IMR-90 (cell line): ENCODE measurements around the gene CEP72. TPM values are rescaled to one million over a fixed set of nuclear protein-coding genes. Genes with fewer than 3 reads are reported as not detected.

Experiments
- ATAC-seq: fragments of 200-7000 bp; cut with Tn5 transposase; 2 replicates; pipeline ENCODE4 v1.9.1; 2020; ENCODE audit warnings: low read depth, mild to moderate bottlenecking, moderate library complexity
- BruUV-seq: library from RNA; stranded (reverse); fragments of 400-500 nt; replicated peaks from 2 replicates; lab custom pipeline; 2021; lab: Mats Ljungman, UMichigan
- CTCF ChIA-PET: fragments of 300-600 bp; formaldehyde crosslinking; extraction: SDS; loops from one replicate; lab custom pipeline; 2021; ENCODE audit warnings: antibody characterized with exemption; lab: Yijun Ruan, JAX
- POLR2A ChIA-PET: fragments of 300-600 bp; sonication (Branson Sonifier 250); formaldehyde crosslinking; loops from one replicate; lab custom pipeline; 2022; ENCODE audit warnings: antibody characterized with exemption; ENCODE audit not compliant: unreplicated experiment; lab: Charles Lee
- DNase-seq: peaks from one replicate; pipeline ENCODE4 v3.0.0; 2013
- H2AFZ ChIP-seq: replicated peaks from 2 replicates; pipeline ENCODE3; 2013; ENCODE audit warnings: low read length, mild to moderate bottlenecking; ENCODE audit not compliant: poor library complexity
- H2AK5ac ChIP-seq: 2 replicates; pipeline ENCODE4 v1.6.1; 2013; ENCODE audit warnings: low read depth, low read length, inconsistent platforms
- H2AK9ac ChIP-seq: replicated peaks from 2 replicates; pipeline ENCODE3; 2013; ENCODE audit warnings: mild to moderate bottlenecking, low read depth, low read length, moderate library complexity; ENCODE audit not compliant: poor library complexity
- H2BK120ac ChIP-seq: 2 replicates; pipeline ENCODE4 v1.6.1; 2013; ENCODE audit warnings: low read depth, low read length, inconsistent platforms
- H2BK15ac ChIP-seq: 3 replicates; pipeline ENCODE4 v1.6.1; 2013; ENCODE audit warnings: low read depth, low read length, inconsistent platforms
- H2BK20ac ChIP-seq: 2 replicates; pipeline ENCODE4 v1.6.1; 2013; ENCODE audit warnings: low read depth, mild to moderate bottlenecking, inconsistent platforms, low read length, moderate library complexity
- H2BK5ac ChIP-seq: 2 replicates; pipeline ENCODE4 v1.6.1; 2013; ENCODE audit warnings: mild to moderate bottlenecking, low read depth, low read length, inconsistent platforms; ENCODE audit not compliant: poor library complexity, severe bottlenecking
- H3K14ac ChIP-seq: replicated peaks from 2 replicates; pipeline ENCODE4 v1.6.1; 2013; ENCODE audit warnings: low read depth, low read length, inconsistent platforms
- H3K18ac ChIP-seq: 2 replicates; pipeline ENCODE4 v1.6.1; 2013; ENCODE audit warnings: low read depth, low read length, control low read depth
- H3K23ac ChIP-seq: 2 replicates; pipeline ENCODE4 v1.6.1; 2013; ENCODE audit warnings: low read depth, low read length, inconsistent platforms
- H3K27ac ChIP-seq: 2 replicates; pipeline ENCODE4 v1.5.1; 2013; ENCODE audit warnings: mild to moderate bottlenecking, control low read depth, low read length; ENCODE audit not compliant: insufficient read depth
- H3K27me3 ChIP-seq: 2 replicates; pipeline ENCODE4 v1.6.1; 2013; ENCODE audit warnings: low read length; ENCODE audit not compliant: control insufficient read depth, insufficient read depth
- H3K36me3 ChIP-seq: 2 replicates; pipeline ENCODE4 v1.6.1; 2013; ENCODE audit warnings: low read length, mixed read lengths; ENCODE audit not compliant: control insufficient read depth, insufficient read depth
- H3K4ac ChIP-seq: 2 replicates; pipeline ENCODE4 v1.6.1; 2013; ENCODE audit warnings: low read depth, low read length, inconsistent platforms
- H3K4me1 ChIP-seq: 2 replicates; pipeline ENCODE4 v1.6.1; 2013; ENCODE audit warnings: low read length, mixed read lengths; ENCODE audit not compliant: control insufficient read depth, insufficient read depth
- H3K4me2 ChIP-seq: 2 replicates; pipeline ENCODE4 v1.6.1; 2013; ENCODE audit warnings: low read depth, mild to moderate bottlenecking, control low read depth, low read length, moderate library complexity
- H3K4me3 ChIP-seq: 2 replicates; pipeline ENCODE4 v1.5.1; 2013; ENCODE audit warnings: low read depth, mild to moderate bottlenecking, control low read depth, low read length, moderate library complexity; ENCODE audit not compliant: insufficient read depth
- H3K56ac ChIP-seq: 2 replicates; pipeline ENCODE4 v1.6.1; 2013; ENCODE audit warnings: low read length, inconsistent platforms; ENCODE audit not compliant: insufficient read depth; ENCODE audit errors: extremely low read depth
- H3K79me1 ChIP-seq, 2 experiments: 2 replicates each; pipeline ENCODE4 v1.6.1; 2013; ENCODE audit warnings: low read length in 2 of 2, inconsistent platforms in 1 of 2, low read depth in 1 of 2
- H3K9ac ChIP-seq: 2 replicates; pipeline ENCODE4 v1.6.1; 2013; ENCODE audit warnings: low read depth, low read length, control low read depth
- H3K9me1 ChIP-seq: 2 replicates; pipeline ENCODE4 v1.6.1; 2013; ENCODE audit warnings: low read length, inconsistent platforms; ENCODE audit not compliant: insufficient read depth
- H3K9me3 ChIP-seq: 2 replicates; pipeline ENCODE4 v1.6.1; 2013; ENCODE audit warnings: low read length; ENCODE audit not compliant: control insufficient read depth, insufficient read depth
- H4K20me1 ChIP-seq: 2 replicates; pipeline ENCODE4 v1.6.1; 2013; ENCODE audit warnings: low read length, inconsistent platforms; ENCODE audit not compliant: insufficient read depth
- H4K5ac ChIP-seq: 2 replicates; pipeline ENCODE4 v1.6.1; 2013; ENCODE audit warnings: mild to moderate bottlenecking, low read depth, low read length, control low read depth
- H4K8ac ChIP-seq, 2 experiments: 2 replicates each; pipeline ENCODE4 v1.6.1; 2013; ENCODE audit warnings: low read depth in 2 of 2, low read length in 2 of 2, control low read depth in 1 of 2, inconsistent platforms in 1 of 2
- H4K91ac ChIP-seq: 2 replicates; pipeline ENCODE4 v1.6.1; 2013; ENCODE audit warnings: low read depth, low read length, inconsistent platforms; ENCODE audit not compliant: insufficient read depth
- BHLHE40 ChIP-seq: fragments of 150-350 bp; IDR thresholded peaks from 2 replicates; pipeline ENCODE4 v1.6.1; 2016; ENCODE audit warnings: mild to moderate bottlenecking, low read depth, low read length
- CEBPB ChIP-seq: IDR thresholded peaks from 2 replicates; pipeline ENCODE4 v1.6.1; 2012; ENCODE audit warnings: low read depth, low read length, improper control_type of control experiment
- CHD1 ChIP-seq: IDR thresholded peaks from 2 replicates; pipeline ENCODE4 v1.6.1; 2012; ENCODE audit warnings: low read depth, low read length, improper control_type of control experiment
- CTCF ChIP-seq: conservative IDR thresholded peaks from 2 replicates; pipeline ENCODE4 v1.5.1; 2012; ENCODE audit warnings: mild to moderate bottlenecking, low read depth, low read length, improper control_type of control experiment
- ELK1 ChIP-seq: fragments of 150-350 bp; IDR thresholded peaks from 2 replicates; pipeline ENCODE4 v1.6.1; 2016; ENCODE audit warnings: low read depth, mild to moderate bottlenecking, low read length, moderate library complexity, borderline replicate concordance
- FOS ChIP-seq: fragments of 150-350 bp; IDR thresholded peaks from 2 replicates; pipeline ENCODE4 v1.6.1; 2016; ENCODE audit warnings: low read depth, low read length
- MAFK ChIP-seq: IDR thresholded peaks from 2 replicates; pipeline ENCODE4 v1.6.1; 2012; ENCODE audit warnings: low read depth, low read length, improper control_type of control experiment
- MAZ ChIP-seq: IDR thresholded peaks from 2 replicates; pipeline ENCODE4 v1.6.1; 2012; ENCODE audit warnings: low read depth, mild to moderate bottlenecking, low read length, improper control_type of control experiment, moderate library complexity, borderline replicate concordance
- MXI1 ChIP-seq: IDR thresholded peaks from 2 replicates; pipeline ENCODE4 v1.6.1; 2012; ENCODE audit warnings: low read depth, mild to moderate bottlenecking, low read length, moderate library complexity, borderline replicate concordance
- NFE2L2 ChIP-seq: fragments of 150-350 bp; IDR thresholded peaks from 2 replicates; pipeline ENCODE4 v1.6.1; 2016; ENCODE audit warnings: low read depth, mild to moderate bottlenecking, low read length
- POLR2A ChIP-seq: IDR thresholded peaks from 2 replicates; pipeline ENCODE4 v1.6.1; 2012; ENCODE audit warnings: mild to moderate bottlenecking, low read depth, low read length
- RAD21 ChIP-seq: IDR thresholded peaks from 2 replicates; pipeline ENCODE4 v1.6.1; 2012; ENCODE audit warnings: low read length, improper control_type of control experiment
- RCOR1 ChIP-seq: IDR thresholded peaks from 2 replicates; pipeline ENCODE4 v1.6.1; 2012; ENCODE audit warnings: mild to moderate bottlenecking, low read length, improper control_type of control experiment; ENCODE audit not compliant: insufficient replicate concordance
- RFX5 ChIP-seq: IDR thresholded peaks from 2 replicates; pipeline ENCODE4 v1.8.0; 2012; ENCODE audit warnings: low read depth, mild to moderate bottlenecking, low read length, moderate library complexity
- SMC3 ChIP-seq: fragments of 150-350 bp; IDR thresholded peaks from 2 replicates; pipeline ENCODE4 v1.6.1; 2016; ENCODE audit warnings: low read depth, mild to moderate bottlenecking, antibody characterized with exemption, low read length, moderate library complexity
- USF2 ChIP-seq: fragments of 150-350 bp; IDR thresholded peaks from 2 replicates; pipeline ENCODE4 v1.6.1; 2017; ENCODE audit warnings: mild to moderate bottlenecking, antibody characterized with exemption, low read length, low read depth
- WGBS, 2 experiments: methylation state at CpG; one replicate each; pipeline versions ENCODE4 v1.1.5 to v1.1.7; 2013; ENCODE audit warnings: missing lambda C conversion rate in 2 of 2; ENCODE audit not compliant: insufficient read length in 1 of 2; ENCODE audit errors: extremely low coverage in 2 of 2; 5-methylcytosine and 5-hydroxymethylcytosine counted together
- dilution Hi-C: fragments of 300-500 bp; cut with HindIII; formaldehyde crosslinking; loops from one replicate; pipeline ENCODE4 v1.14.3; 2018; ENCODE audit warnings: low sequenced_read_pairs; ENCODE audit not compliant: unreplicated experiment
- in situ Hi-C: fragments of 300-500 bp; cut with MboI; formaldehyde crosslinking; loops from 3 replicates; pipeline ENCODE4 v1.14.3; 2019; ENCODE audit warnings: low sequenced_read_pairs, inconsistent platforms, mixed read lengths
- intact Hi-C: fragments of 100-400 bp; cut with micrococcal nuclease; formaldehyde crosslinking; loops from 2 replicates; pipeline ENCODE4 v1.10.0; 2022
- polyA plus RNA-seq, 3 experiments: library from polyadenylated mRNA; depleted of rRNA; stranded (reverse); fragments of >200 nt; gene quantifications; 2 replicates each; pipeline ENCODE4 v1.2.3, GENCODE V29; 2012; ENCODE audit warnings: low replicate concordance in 1 of 3
- total RNA-seq: library from RNA; depleted of rRNA; stranded (reverse); fragments of >200 nt; gene quantifications from 2 replicates; pipeline ENCODE4 v1.2.3, GENCODE V29; 2012

Gene CEP72
- total and polyA plus RNA-seq, 2 of the 4 experiments (the other 2 are of a cell fraction) = 2.9 to 4.3 TPM

- Histone ChIP-seq H3K56ac (no peak overlapping the region), H2BK5ac (no peak overlapping the region), H3K4me3 (no peak overlapping the region), H3K9ac (no peak overlapping the region), H2AFZ (no peak overlapping the region), H3K4me2 (no peak overlapping the region), H4K20me1 (no peaks in the 10 kb centered on the region), H3K9me1 (no peaks in the 10 kb centered on the region), H3K18ac (no peak overlapping the region), H4K5ac (no peak overlapping the region), H4K8ac (no peak overlapping the region), H4K91ac (no peak overlapping the region), H2AK5ac (no peak overlapping the region), H2BK15ac (no peak overlapping the region), H3K9me3 (no peaks in the 10 kb centered on the region), H3K4ac (no peak overlapping the region), H3K27ac (no peak overlapping the region), H3K79me1 (no peaks in the 10 kb centered on the region), H2BK20ac (no peak overlapping the region), H2AK9ac (no peak overlapping the region), H3K36me3 (no peaks in the 10 kb centered on the region), H2BK120ac (no peak overlapping the region), H3K4me1 (no peaks in the 10 kb centered on the region), H3K14ac (no peak overlapping the region), H3K27me3 (peaks cover 52% of the 10 kb centered on the region), H3K23ac (no peak overlapping the region)
- dilution Hi-C loops (no loop called here), in situ Hi-C loops (no loop called here), intact Hi-C loops (no loop called here)
- CTCF ChIA-PET = no interaction called here
- POLR2A ChIA-PET = no interaction called here
- BruUV-seq = no TSS peak
- 50% methylated on average over 4 of the region's 14 CpGs; no CpG with 5 or more reads in 1 of the 2 experiments for WGBS, 2 experiments
- TF ChIP-seq CHD1 (no peak), BHLHE40 (no peak), CEBPB (no peak), RCOR1 (no peak), ELK1 (no peak), POLR2A (no peak), MAZ (no peak), FOS (no peak), NFE2L2 (no peak), MAFK (no peak), RFX5 (no peak), SMC3 (no peak), USF2 (no peak), CTCF (no peak), MXI1 (no peak), RAD21 (no peak)
- DNase-seq (no peak), ATAC-seq (no peak)
These were observed 13.6 kb upstream of the CEP72 start for GRCh38 chr5:598564-598890.
